ENCODE results near the gene METTL21A. TPM values are rescaled to one million over a fixed set of nuclear protein-coding genes. Genes with fewer than 3 reads are reported as not detected.

Gene METTL21A
- total and polyA plus RNA-seq, 2 of the 13 experiments (the other 11 are each of a cell fraction or from before 2014, with no cell fraction given), result 42.4 to 61.2 TPM

DNA sequence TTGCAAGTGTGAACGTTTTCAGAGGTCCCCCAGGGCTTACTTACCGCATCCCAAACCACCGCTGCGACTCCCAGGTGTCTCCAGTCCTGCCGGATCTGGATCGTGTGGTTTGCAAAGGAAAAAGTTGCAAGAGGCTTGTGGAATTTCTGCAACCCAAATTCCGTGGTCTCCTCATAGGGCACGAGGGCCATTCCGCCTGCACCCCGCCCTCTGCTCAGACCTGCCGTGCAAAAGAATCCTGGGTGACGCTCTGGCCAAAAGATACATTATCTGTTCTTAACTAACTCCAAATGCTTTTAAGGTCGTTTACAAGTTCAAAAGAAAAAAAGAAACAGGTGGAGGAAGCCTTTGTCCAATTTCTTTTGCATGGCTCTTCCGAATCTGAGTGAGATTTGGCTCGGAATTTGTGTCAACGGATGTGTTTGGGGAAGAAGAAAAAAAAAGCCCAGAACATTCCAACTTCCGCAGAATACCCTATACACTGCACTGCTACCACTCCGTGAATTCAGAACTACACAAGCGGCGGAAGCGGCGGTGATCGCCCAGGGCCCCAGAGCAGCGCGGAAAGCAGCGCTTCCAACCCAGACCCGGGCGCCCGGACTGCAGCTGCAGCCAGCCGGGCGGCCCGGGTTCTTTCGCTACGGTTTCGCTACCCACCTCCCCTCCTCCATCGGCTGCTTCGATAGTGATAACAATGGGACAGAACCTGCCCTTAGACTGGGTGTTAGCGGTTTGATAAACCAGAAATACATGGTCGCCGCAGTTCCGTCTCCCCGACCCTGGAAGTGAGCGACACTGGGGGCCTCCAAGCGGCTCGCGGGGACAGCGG, 795 bp downstream of the METTL21A start (continued):
- TF ChIP-seq, protein P1, sequence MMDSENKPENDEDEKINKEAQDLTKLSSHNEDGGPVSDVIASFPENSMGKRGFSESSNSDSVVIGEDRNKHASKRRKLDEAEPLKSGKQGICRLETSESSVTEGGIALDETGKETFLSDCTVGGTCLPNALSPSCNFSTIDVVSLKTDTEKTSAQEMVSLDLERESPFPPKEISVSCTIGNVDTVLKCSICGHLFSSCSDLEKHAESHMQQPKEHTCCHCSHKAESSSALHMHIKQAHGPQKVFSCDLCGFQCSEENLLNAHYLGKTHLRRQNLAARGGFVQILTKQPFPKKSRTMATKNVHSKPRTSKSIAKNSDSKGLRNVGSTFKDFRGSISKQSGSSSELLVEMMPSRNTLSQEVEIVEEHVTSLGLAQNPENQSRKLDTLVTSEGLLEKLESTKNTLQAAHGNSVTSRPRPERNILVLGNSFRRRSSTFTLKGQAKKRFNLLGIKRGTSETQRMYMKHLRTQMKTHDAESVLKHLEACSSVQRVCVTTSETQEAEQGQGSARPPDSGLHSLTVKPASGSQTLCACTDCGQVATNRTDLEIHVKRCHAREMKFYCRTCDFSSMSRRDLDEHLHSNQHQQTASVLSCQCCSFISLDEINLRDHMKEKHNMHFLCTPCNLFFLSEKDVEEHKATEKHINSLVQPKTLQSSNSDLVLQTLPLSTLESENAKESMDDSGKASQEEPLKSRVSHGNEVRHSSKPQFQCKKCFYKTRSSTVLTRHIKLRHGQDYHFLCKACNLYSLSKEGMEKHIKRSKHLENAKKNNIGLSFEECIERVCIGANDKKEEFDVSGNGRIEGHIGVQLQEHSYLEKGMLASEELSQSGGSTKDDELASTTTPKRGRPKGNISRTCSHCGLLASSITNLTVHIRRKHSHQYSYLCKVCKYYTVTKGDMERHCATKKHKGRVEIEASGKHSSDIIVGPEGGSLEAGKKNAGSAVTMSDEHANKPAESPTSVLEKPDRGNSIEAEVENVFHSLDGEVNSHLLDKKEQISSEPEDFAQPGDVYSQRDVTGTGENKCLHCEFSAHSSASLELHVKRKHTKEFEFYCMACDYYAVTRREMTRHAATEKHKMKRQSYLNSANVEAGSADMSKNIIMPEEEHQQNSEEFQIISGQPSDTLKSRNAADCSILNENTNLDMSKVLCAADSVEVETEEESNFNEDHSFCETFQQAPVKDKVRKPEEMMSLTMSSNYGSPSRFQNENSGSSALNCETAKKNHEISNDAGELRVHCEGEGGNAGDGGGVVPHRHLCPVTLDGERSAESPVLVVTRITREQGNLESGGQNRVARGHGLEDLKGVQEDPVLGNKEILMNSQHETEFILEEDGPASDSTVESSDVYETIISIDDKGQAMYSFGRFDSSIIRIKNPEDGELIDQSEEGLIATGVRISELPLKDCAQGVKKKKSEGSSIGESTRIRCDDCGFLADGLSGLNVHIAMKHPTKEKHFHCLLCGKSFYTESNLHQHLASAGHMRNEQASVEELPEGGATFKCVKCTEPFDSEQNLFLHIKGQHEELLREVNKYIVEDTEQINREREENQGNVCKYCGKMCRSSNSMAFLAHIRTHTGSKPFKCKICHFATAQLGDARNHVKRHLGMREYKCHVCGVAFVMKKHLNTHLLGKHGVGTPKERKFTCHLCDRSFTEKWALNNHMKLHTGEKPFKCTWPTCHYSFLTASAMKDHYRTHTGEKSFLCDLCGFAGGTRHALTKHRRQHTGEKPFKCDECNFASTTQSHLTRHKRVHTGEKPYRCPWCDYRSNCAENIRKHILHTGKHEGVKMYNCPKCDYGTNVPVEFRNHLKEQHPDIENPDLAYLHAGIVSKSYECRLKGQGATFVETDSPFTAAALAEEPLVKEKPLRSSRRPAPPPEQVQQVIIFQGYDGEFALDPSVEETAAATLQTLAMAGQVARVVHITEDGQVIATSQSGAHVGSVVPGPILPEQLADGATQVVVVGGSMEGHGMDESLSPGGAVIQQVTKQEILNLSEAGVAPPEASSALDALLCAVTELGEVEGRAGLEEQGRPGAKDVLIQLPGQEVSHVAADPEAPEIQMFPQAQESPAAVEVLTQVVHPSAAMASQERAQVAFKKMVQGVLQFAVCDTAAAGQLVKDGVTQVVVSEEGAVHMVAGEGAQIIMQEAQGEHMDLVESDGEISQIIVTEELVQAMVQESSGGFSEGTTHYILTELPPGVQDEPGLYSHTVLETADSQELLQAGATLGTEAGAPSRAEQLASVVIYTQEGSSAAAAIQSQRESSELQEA (CRISPR knock-in tag; IDR thresholded peaks at IDR 0.05; ENCODE audit: not compliant biosample characterization), result no peak
- TF ChIP-seq ZNF33B (CRISPR knock-in tag; IDR thresholded peaks at IDR 0.05) (no peak), GABPB1 (CRISPR knock-in tag; IDR thresholded peaks at IDR 0.05) (no peak), IKZF1 (IDR thresholded peaks at IDR 0.05) (no peak), ATAD3A (CRISPR knock-in tag; IDR thresholded peaks at IDR 0.05) (no peak), SRSF1 (optimal IDR thresholded peaks at IDR 0.05; ENCODE audit: low read depth, low read length) (no peak), ZNF605 (CRISPR knock-in tag; IDR thresholded peaks at IDR 0.05) (no peak), ONECUT2 (CRISPR knock-in tag; IDR thresholded peaks at IDR 0.05) (no peak)
- TF ChIP-seq, protein P2, sequence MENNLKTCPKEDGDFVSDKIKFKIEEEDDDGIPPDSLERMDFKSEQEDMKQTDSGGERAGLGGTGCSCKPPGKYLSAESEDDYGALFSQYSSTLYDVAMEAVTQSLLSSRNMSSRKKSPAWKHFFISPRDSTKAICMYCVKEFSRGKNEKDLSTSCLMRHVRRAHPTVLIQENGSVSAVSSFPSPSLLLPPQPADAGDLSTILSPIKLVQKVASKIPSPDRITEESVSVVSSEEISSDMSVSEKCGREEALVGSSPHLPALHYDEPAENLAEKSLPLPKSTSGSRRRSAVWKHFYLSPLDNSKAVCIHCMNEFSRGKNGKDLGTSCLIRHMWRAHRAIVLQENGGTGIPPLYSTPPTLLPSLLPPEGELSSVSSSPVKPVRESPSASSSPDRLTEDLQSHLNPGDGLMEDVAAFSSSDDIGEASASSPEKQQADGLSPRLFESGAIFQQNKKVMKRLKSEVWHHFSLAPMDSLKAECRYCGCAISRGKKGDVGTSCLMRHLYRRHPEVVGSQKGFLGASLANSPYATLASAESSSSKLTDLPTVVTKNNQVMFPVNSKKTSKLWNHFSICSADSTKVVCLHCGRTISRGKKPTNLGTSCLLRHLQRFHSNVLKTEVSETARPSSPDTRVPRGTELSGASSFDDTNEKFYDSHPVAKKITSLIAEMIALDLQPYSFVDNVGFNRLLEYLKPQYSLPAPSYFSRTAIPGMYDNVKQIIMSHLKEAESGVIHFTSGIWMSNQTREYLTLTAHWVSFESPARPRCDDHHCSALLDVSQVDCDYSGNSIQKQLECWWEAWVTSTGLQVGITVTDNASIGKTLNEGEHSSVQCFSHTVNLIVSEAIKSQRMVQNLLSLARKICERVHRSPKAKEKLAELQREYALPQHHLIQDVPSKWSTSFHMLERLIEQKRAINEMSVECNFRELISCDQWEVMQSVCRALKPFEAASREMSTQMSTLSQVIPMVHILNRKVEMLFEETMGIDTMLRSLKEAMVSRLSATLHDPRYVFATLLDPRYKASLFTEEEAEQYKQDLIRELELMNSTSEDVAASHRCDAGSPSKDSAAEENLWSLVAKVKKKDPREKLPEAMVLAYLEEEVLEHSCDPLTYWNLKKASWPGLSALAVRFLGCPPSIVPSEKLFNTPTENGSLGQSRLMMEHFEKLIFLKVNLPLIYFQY (CRISPR knock-in tag; IDR thresholded peaks at IDR 0.05; ENCODE audit: borderline replicate concordance), result no peak
- TF ChIP-seq, protein P3, sequence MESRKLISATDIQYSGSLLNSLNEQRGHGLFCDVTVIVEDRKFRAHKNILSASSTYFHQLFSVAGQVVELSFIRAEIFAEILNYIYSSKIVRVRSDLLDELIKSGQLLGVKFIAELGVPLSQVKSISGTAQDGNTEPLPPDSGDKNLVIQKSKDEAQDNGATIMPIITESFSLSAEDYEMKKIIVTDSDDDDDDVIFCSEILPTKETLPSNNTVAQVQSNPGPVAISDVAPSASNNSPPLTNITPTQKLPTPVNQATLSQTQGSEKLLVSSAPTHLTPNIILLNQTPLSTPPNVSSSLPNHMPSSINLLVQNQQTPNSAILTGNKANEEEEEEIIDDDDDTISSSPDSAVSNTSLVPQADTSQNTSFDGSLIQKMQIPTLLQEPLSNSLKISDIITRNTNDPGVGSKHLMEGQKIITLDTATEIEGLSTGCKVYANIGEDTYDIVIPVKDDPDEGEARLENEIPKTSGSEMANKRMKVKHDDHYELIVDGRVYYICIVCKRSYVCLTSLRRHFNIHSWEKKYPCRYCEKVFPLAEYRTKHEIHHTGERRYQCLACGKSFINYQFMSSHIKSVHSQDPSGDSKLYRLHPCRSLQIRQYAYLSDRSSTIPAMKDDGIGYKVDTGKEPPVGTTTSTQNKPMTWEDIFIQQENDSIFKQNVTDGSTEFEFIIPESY (CRISPR knock-in tag; IDR thresholded peaks at IDR 0.05), result no peak
- TF ChIP-seq, protein P4, sequence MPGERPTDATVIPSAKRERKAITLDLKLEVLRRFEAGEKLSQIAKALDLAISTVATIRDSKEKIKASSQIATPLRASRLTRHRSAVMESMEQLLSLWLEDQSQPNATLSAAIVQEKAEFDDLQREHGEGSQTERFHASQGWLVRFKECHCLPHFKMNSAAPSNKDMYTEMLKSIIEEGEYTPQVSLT (CRISPR knock-in tag; IDR thresholded peaks at IDR 0.05; ENCODE audit: borderline replicate concordance, low read depth), result no peak
- TF ChIP-seq, protein P5, sequence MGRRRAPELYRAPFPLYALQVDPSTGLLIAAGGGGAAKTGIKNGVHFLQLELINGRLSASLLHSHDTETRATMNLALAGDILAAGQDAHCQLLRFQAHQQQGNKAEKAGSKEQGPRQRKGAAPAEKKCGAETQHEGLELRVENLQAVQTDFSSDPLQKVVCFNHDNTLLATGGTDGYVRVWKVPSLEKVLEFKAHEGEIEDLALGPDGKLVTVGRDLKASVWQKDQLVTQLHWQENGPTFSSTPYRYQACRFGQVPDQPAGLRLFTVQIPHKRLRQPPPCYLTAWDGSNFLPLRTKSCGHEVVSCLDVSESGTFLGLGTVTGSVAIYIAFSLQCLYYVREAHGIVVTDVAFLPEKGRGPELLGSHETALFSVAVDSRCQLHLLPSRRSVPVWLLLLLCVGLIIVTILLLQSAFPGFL (CRISPR knock-in tag; IDR thresholded peaks at IDR 0.05), result no peak

Measured in HepG2 (cell line).